Esophagus muscularis mucosa (tissue), 4 donors: ENCODE data around the gene SORCS2. TPM values are rescaled to one million over a fixed set of nuclear protein-coding genes. Genes with fewer than 3 reads are reported as not detected.
A peak's percentile ranks its signal among the peaks of the same experiment; 100 is the strongest.

Experiments used
- DNase-seq: peaks from one replicate; pipeline ENCODE4 v3.0.0-alpha.2; 2017; ENCODE audit errors: extremely low spot score
- H3K27ac ChIP-seq, 4 donors: fragments of 200-600 bp; sonication (generic); replicated peaks in 1 of 4; 1 replicate in 3 of 4; 2 replicates in 1 of 4; pipeline ENCODE4 v1.5.1; 2016 to 2019; ENCODE audit warnings: mild to moderate bottlenecking in 1 of 4
- H3K27me3 ChIP-seq, 4 donors: fragments of 200-600 bp; sonication (generic); one replicate each; pipeline versions ENCODE4 v1.5.1 to v1.6.0; 2016 to 2019
- H3K36me3 ChIP-seq, 4 donors: fragments of 200-600 bp; sonication (generic); one replicate each; pipeline ENCODE4 v1.5.1; 2016 to 2019
- H3K4me1 ChIP-seq, 4 donors: fragments of 200-600 bp; sonication (generic); one replicate each; pipeline ENCODE4 v1.5.1; 2016 to 2019
- H3K4me3 ChIP-seq, 4 donors: fragments of 200-600 bp; sonication (generic); 1 replicate in 2 of 4; 2 replicates in 2 of 4; pipeline ENCODE4 v1.5.1; 2016 to 2019; ENCODE audit warnings: mild to moderate bottlenecking in 4 of 4, moderate library complexity in 1 of 4
- H3K9me3 ChIP-seq, 4 donors: fragments of 200-600 bp; sonication (generic); 1 replicate in 3 of 4; 2 replicates in 1 of 4; pipeline ENCODE4 v1.5.1; 2016 to 2019
- CTCF ChIP-seq, 3 experiments: fragments of 200-600 bp in 2 of 3; fragments of 450-650 bp in 1 of 3; sonication (generic) in 2 of 3; IDR thresholded peaks; one replicate each; pipeline ENCODE4 v1.5.1; 2017 to 2019; ENCODE audit warnings: antibody characterized with exemption in 3 of 3, mild to moderate bottlenecking in 2 of 3, moderate library complexity in 1 of 3
- EP300 ChIP-seq: sonication (generic); formaldehyde crosslinking; IDR thresholded peaks from one replicate; pipeline ENCODE4 v1.6.1; 2017; ENCODE audit warnings: antibody characterized with exemption
- POLR2A ChIP-seq: fragments of 450-650 bp; IDR thresholded peaks from one replicate; pipeline ENCODE4 v1.6.1; 2017; ENCODE audit warnings: antibody characterized with exemption, moderate library complexity, mild to moderate bottlenecking, low read depth
- POLR2AphosphoS5 ChIP-seq, 2 donors: sonication (generic); formaldehyde crosslinking; IDR thresholded peaks; one replicate each; pipeline ENCODE4 v1.6.1; 2017; ENCODE audit warnings: antibody characterized with exemption in 2 of 2
- WGBS: methylation state at CpG from one replicate; pipeline ENCODE4 v1.1.5; 2018; 5-methylcytosine and 5-hydroxymethylcytosine counted together
- intact Hi-C: fragments of 100-400 bp; cut with DNase I; formaldehyde crosslinking; loops from one replicate; pipeline ENCODE4 v1.15.1; 2023
- total RNA-seq, 4 donors: library from RNA; depleted of rRNA; stranded (reverse); fragments of >200 nt; gene quantifications; one replicate each; pipeline versions ENCODE4 v1.1.0 to v1.2.1, GENCODE V29; 2016

SORCS2 gene
- total RNA-seq, 4 donors from 2014 or later, result 3.3 to 10.1 (median 4.3) TPM

- Histone ChIP-seq H3K27ac (peak overlapping the region in 3 of 4 donors; percentile 63 to 78 (median 65)), H3K27me3 (no peaks in the 10 kb centered on the region), H3K9me3 (peaks cover 0 to 6% (median 0%) of the 10 kb centered on the region in 4 donors), H3K36me3 (no peaks in the 10 kb centered on the region), H3K4me1 (peaks cover 5 to 60% (median 45%) of the 10 kb centered on the region in 4 donors), H3K4me3 (peak overlapping the region in 1 of 4 donors; percentile 34)
- DNase-seq, result no peak
- TF ChIP-seq POLR2A, result no peak
- no peak for TF ChIP-seq EP300
- TF ChIP-seq CTCF (IDR thresholded peaks at IDR 0.05), result no peak
- TF ChIP-seq POLR2AphosphoS5 (IDR thresholded peaks at IDR 0.05), result no peak
- 73% methylated on average over 5 of the region's 5 CpGs for WGBS
- intact Hi-C loops, result no loop called here
Measured at GRCh38 chr4:7251321-7251720, 59.0 kb downstream of the SORCS2 start.

GRCh38 chr4:7252051-7252450, 59.7 kb downstream of the SORCS2 start:
- H3K9me3 ChIP-seq, result peaks cover 0 to 6% (median 0%) of the 10 kb centered on the region in 4 donors
- TF ChIP-seq POLR2AphosphoS5 (IDR thresholded peaks at IDR 0.05), result no peak
- TF ChIP-seq POLR2A, result no peak
- TF ChIP-seq EP300, result no peak
- no peak for TF ChIP-seq CTCF (IDR thresholded peaks at IDR 0.05)
- DNase-seq, result no peak
- no peak overlapping the region for H3K27ac ChIP-seq
- 87% methylated on average over 7 of the region's 7 CpGs for WGBS
- H3K36me3 ChIP-seq, result no peaks in the 10 kb centered on the region
- H3K4me1 ChIP-seq, result peaks cover 13 to 67% (median 52%) of the 10 kb centered on the region in 4 donors
- no peaks in the 10 kb centered on the region for H3K27me3 ChIP-seq
- H3K4me3 ChIP-seq, result no peak overlapping the region
- intact Hi-C loops, result no loop called here

GRCh38 chr4:7252510-7253340, 60.4 kb downstream of the SORCS2 start:
- no peaks in the 10 kb centered on the region for H3K36me3 ChIP-seq
- no peak overlapping the region for H3K27ac ChIP-seq
- no peak overlapping the region for H3K4me3 ChIP-seq
- no peak for DNase-seq
- peaks cover 0 to 6% (median 0%) of the 10 kb centered on the region in 4 donors for H3K9me3 ChIP-seq
- H3K4me1 ChIP-seq, result peaks cover 18 to 74% (median 57%) of the 10 kb centered on the region in 4 donors
- intact Hi-C loops, result no loop called here
- 83% methylated on average over 15 of the region's 15 CpGs for WGBS
- TF ChIP-seq POLR2A, result no peak
- no peak for TF ChIP-seq CTCF (IDR thresholded peaks at IDR 0.05)
- TF ChIP-seq POLR2AphosphoS5 (IDR thresholded peaks at IDR 0.05), result no peak
- no peak for TF ChIP-seq EP300
- no peaks in the 10 kb centered on the region for H3K27me3 ChIP-seq

- Histone ChIP-seq H3K27me3 (no peaks in the 10 kb centered on the region), H3K27ac (no peak overlapping the region), H3K36me3 (no peaks in the 10 kb centered on the region), H3K4me1 (peaks cover 19 to 74% (median 58%) of the 10 kb centered on the region in 4 donors), H3K4me3 (no peak overlapping the region), H3K9me3 (peaks cover 0 to 6% (median 0%) of the 10 kb centered on the region in 4 donors)
- TF ChIP-seq POLR2AphosphoS5 (IDR thresholded peaks at IDR 0.05) (no peak), EP300 (no peak), POLR2A (no peak), CTCF (IDR thresholded peaks at IDR 0.05) (no peak)
- intact Hi-C loops, result no loop called here
- no peak for DNase-seq
- no CpG with 5 or more reads among the region's 7 CpGs for WGBS
Measured at GRCh38 chr4:7253341-7253700, 61.0 kb downstream of the SORCS2 start.
